HCT116 (cell line): ENCODE measurements around the gene DAND5.

Experiments used
- CTCF ChIP-seq, 3 experiments: fragments of 200-600 bp in 1 of 3; sonication (generic) in 1 of 3; IDR thresholded peaks in 2 of 3; conservative IDR thresholded peaks in 1 of 3; 2 replicates each; pipeline ENCODE4 v1.5.1; 2012 to 2017; ENCODE audit warnings: low read depth in 2 of 3, low read length in 2 of 3, antibody characterized with exemption in 1 of 3, borderline replicate concordance in 1 of 3, control low read depth in 1 of 3, mild to moderate bottlenecking in 1 of 3, mixed read lengths in 1 of 3, mixed run types in 1 of 3, moderate library complexity in 1 of 3; ENCODE audit not compliant: insufficient read depth in 1 of 3
- EZH2 ChIP-seq: fragments of 200-600 bp; sonication (generic); IDR thresholded peaks from 2 replicates; pipeline ENCODE4 v1.6.1; 2017; ENCODE audit warnings: antibody characterized with exemption, mixed run types
- JUND ChIP-seq: IDR thresholded peaks from 2 replicates; pipeline ENCODE4 v1.6.1; 2012
- POLR2A ChIP-seq: IDR thresholded peaks from 2 replicates; pipeline ENCODE4 v1.7.0; 2011; ENCODE audit warnings: borderline replicate concordance; ENCODE audit not compliant: insufficient read depth, insufficient read length; ENCODE audit errors: extremely low read depth
- POLR2AphosphoS5 ChIP-seq: IDR thresholded peaks from 2 replicates; pipeline ENCODE4 v1.6.1; 2011; ENCODE audit warnings: mild to moderate bottlenecking, low read depth, low read length, moderate library complexity
- RAD21 ChIP-seq: IDR thresholded peaks from 2 replicates; pipeline ENCODE4 v1.6.1; 2012; ENCODE audit warnings: low read depth, mild to moderate bottlenecking
- SIN3A ChIP-seq: IDR thresholded peaks from 2 replicates; pipeline ENCODE4 v1.6.1; 2012; ENCODE audit warnings: low read depth
- ZBTB33 ChIP-seq: IDR thresholded peaks from 2 replicates; pipeline ENCODE4 v1.6.1; 2011; ENCODE audit warnings: mild to moderate bottlenecking, low read length, moderate library complexity; ENCODE audit not compliant: insufficient replicate concordance; ENCODE audit errors: extremely low read depth
- ZNF274 ChIP-seq: fragments of 200-500 bp; sonication (Bioruptor generic); IDR thresholded peaks from 2 replicates; pipeline ENCODE4 v1.6.1; 2014; ENCODE audit warnings: mild to moderate bottlenecking, low read depth, low read length, inconsistent platforms

GRCh38 chr19:12946092-12946721, 23.2 kb upstream of the DAND5 start:
- TF ChIP-seq RAD21 (no peak), CTCF (IDR thresholded peaks at IDR 0.05 in 2 of 3, conservative IDR thresholded peaks at IDR 0.05 in 1 of 3; ENCODE audit: borderline replicate concordance in 1 of 3, insufficient read depth in 1 of 3, low read depth in 2 of 3, low read length in 2 of 3) (no peak), ZNF274 (no peak), SIN3A (no peak), ZBTB33 (no peak), EZH2 (no peak), JUND (no peak), POLR2A (peak; percentile 56), POLR2AphosphoS5 (no peak; the same call in 1 of the 2 replicates)
